ENCODE data around the gene EBP.

EBP gene

DNA sequence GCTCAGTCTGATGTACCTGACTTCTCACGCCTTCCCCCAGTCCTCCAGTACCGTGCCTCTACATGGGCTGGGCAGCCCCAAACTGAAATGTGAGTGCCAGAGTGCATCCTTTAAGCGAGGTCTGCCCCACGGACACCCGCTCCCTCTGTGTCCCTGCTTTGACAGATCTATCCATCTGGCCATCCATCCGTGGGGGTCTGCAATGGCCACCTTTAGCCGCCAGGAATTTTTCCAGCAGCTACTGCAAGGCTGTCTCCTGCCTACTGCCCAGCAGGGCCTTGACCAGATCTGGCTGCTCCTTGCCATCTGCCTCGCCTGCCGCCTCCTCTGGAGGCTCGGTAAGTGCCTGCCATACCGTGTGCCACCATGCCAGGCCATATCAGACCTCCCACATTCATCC is 12.0 kb upstream of the EBP start:
- Histone ChIP-seq H3K27me3 (ENCODE audit: insufficient read depth, low read length, poor library complexity) (no peaks in the 10 kb centered on the region), H3K9ac (ENCODE audit: low read depth, low read length) (peak overlapping the region; percentile 68), H3K4me1 (ENCODE audit: insufficient read depth, low read length) (peaks cover 18% of the 10 kb centered on the region), H3K4me3 (ENCODE audit: low read depth in 1 of 2, low read length in 2 of 2) (peak overlapping the region; percentile 51 to 76; a peak in 3 of 4 replicates), H3K9me3 (ENCODE audit: insufficient read depth, low read length, severe bottlenecking) (no peaks in the 10 kb centered on the region), H4K20me1 (ENCODE audit: insufficient read depth, low read length) (no peaks in the 10 kb centered on the region), H3K27ac (ENCODE audit: low read length) (no peak overlapping the region), H3K4me2 (ENCODE audit: insufficient read depth, low read length) (peak overlapping the region; percentile 78), H2AFZ (ENCODE audit: low read depth, low read length) (peak overlapping the region; percentile 85), H3K79me2 (ENCODE audit: insufficient read depth, low read length) (no peaks in the 10 kb centered on the region), H3K36me3 (ENCODE audit: insufficient read depth, low read length) (no peaks in the 10 kb centered on the region)
- DNase-seq: no peak
- TF ChIP-seq, protein P1, sequence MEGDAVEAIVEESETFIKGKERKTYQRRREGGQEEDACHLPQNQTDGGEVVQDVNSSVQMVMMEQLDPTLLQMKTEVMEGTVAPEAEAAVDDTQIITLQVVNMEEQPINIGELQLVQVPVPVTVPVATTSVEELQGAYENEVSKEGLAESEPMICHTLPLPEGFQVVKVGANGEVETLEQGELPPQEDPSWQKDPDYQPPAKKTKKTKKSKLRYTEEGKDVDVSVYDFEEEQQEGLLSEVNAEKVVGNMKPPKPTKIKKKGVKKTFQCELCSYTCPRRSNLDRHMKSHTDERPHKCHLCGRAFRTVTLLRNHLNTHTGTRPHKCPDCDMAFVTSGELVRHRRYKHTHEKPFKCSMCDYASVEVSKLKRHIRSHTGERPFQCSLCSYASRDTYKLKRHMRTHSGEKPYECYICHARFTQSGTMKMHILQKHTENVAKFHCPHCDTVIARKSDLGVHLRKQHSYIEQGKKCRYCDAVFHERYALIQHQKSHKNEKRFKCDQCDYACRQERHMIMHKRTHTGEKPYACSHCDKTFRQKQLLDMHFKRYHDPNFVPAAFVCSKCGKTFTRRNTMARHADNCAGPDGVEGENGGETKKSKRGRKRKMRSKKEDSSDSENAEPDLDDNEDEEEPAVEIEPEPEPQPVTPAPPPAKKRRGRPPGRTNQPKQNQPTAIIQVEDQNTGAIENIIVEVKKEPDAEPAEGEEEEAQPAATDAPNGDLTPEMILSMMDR (IDR thresholded peaks at IDR 0.05; ENCODE audit: borderline replicate concordance, extremely low read depth, low read length, poor library complexity, severe bottlenecking): no peak
- TF ChIP-seq EZH2 (IDR thresholded peaks at IDR 0.05; ENCODE audit: borderline replicate concordance, low read depth, low read length, severe bottlenecking): no peak
- ATAC-seq (ENCODE audit: insufficient read depth, low read depth): no peak

DNA sequence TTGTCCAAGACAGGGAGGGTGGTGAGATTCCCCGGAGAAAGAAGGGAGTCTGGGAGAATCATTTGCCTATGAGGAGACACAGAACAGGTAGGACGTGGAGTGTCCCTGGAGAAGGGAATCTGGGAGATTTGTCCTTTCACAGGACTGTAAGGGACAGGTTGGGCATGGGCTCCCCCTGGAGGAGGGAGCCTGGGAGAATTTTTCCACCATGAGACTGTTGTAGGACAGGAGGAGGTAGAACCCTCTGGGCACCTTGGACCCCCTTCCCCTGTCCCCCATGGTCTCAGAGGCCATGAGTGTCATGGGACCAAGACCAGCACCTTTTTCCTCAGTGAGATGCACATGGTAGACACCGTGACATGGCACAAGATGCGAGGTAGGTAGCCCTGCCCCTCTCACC is 10.0 kb upstream of the EBP start:
- Histone ChIP-seq H2AFZ (ENCODE audit: low read depth, low read length) (no peak overlapping the region), H3K4me3 (ENCODE audit: low read depth in 1 of 2, low read length in 2 of 2) (no peak overlapping the region)
- no peak for DNase-seq

DNA sequence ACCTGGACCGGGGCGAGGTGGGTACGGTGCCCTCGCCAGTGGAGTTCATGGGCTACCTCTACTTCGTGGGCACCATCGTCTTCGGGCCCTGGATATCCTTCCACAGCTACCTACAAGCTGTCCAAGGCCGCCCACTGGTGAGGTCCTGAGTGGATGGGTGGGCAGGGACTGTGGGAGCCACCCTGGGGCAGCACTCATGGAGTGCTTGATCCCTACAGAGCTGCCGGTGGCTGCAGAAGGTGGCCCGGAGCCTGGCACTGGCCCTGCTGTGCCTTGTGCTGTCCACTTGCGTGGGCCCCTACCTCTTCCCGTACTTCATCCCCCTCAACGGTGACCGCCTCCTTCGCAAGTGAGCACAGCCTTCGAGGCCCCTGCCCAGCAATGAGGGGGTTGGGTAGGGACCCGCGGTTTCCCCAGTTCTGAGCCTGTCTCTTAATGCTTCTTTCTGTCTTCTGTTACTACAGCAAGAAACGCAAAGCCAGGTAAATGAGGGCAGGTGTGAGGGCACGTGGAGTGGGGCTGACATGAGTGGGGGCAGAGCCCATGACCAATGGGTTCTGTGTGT is 9.2 kb upstream of the EBP start:
- ATAC-seq (ENCODE audit: insufficient read depth, low read depth): no peak
- H3K36me3 ChIP-seq (ENCODE audit: insufficient read depth, low read length): no peaks in the 10 kb centered on the region
- H3K79me2 ChIP-seq (ENCODE audit: insufficient read depth, low read length): no peaks in the 10 kb centered on the region
- H4K20me1 ChIP-seq (ENCODE audit: insufficient read depth, low read length): no peaks in the 10 kb centered on the region
- peaks cover 18% of the 10 kb centered on the region for H3K4me1 ChIP-seq (ENCODE audit: insufficient read depth, low read length)
- no peak overlapping the region for H3K4me2 ChIP-seq (ENCODE audit: insufficient read depth, low read length)
- no peaks in the 10 kb centered on the region for H3K27me3 ChIP-seq (ENCODE audit: insufficient read depth, low read length, poor library complexity)
- no peak overlapping the region for H2AFZ ChIP-seq (ENCODE audit: low read depth, low read length)
- no peak overlapping the region for H3K27ac ChIP-seq (ENCODE audit: low read length)
- H3K4me3 ChIP-seq (ENCODE audit: low read depth in 1 of 2, low read length in 2 of 2): no peak overlapping the region
- no peak overlapping the region for H3K9ac ChIP-seq (ENCODE audit: low read depth, low read length)
- H3K9me3 ChIP-seq (ENCODE audit: insufficient read depth, low read length, severe bottlenecking): no peaks in the 10 kb centered on the region
- TF ChIP-seq, protein P1 (IDR thresholded peaks at IDR 0.05; ENCODE audit: borderline replicate concordance, extremely low read depth, low read length, poor library complexity, severe bottlenecking): no peak
- no peak for TF ChIP-seq EZH2 (IDR thresholded peaks at IDR 0.05; ENCODE audit: borderline replicate concordance, low read depth, low read length, severe bottlenecking)
- DNase-seq: no peak

More for the DNA sequence above, 10.0 kb upstream of the EBP start:
- Histone ChIP-seq H3K79me2 (ENCODE audit: insufficient read depth, low read length) (no peaks in the 10 kb centered on the region), H3K4me2 (ENCODE audit: insufficient read depth, low read length) (no peak overlapping the region), H3K4me1 (ENCODE audit: insufficient read depth, low read length) (peaks cover 18% of the 10 kb centered on the region), H3K27ac (ENCODE audit: low read length) (no peak overlapping the region), H3K9me3 (ENCODE audit: insufficient read depth, low read length, severe bottlenecking) (no peaks in the 10 kb centered on the region), H3K27me3 (ENCODE audit: insufficient read depth, low read length, poor library complexity) (no peaks in the 10 kb centered on the region), H3K9ac (ENCODE audit: low read depth, low read length) (no peak overlapping the region), H3K36me3 (ENCODE audit: insufficient read depth, low read length) (no peaks in the 10 kb centered on the region), H4K20me1 (ENCODE audit: insufficient read depth, low read length) (no peaks in the 10 kb centered on the region)
- no peak for ATAC-seq (ENCODE audit: insufficient read depth, low read depth)
- TF ChIP-seq EZH2 (IDR thresholded peaks at IDR 0.05; ENCODE audit: borderline replicate concordance, low read depth, low read length, severe bottlenecking): no peak
- TF ChIP-seq, protein P1 (IDR thresholded peaks at IDR 0.05; ENCODE audit: borderline replicate concordance, extremely low read depth, low read length, poor library complexity, severe bottlenecking): peak; percentile 48

Data from DND-41 (cell line).